Lower lobe of right lung (tissue), 2 donors: ENCODE results near the gene RSKR. TPM values are rescaled to one million over a fixed set of nuclear protein-coding genes. Genes with fewer than 3 reads are reported as not detected.
"Not testable (repeated sequence)": the region's sequence is repeated elsewhere in the genome, so short reads cannot be mapped to it uniquely, and the experiment has no call there.

Experiments used
- ATAC-seq, 2 donors: fragments of 200-7000 bp; cut with Tn5 transposase; one replicate each; pipeline ENCODE4 v1.9.1; 2020 to 2022; ENCODE audit warnings: mild to moderate bottlenecking in 2 of 2, moderate library complexity in 2 of 2
- DNase-seq: peaks from one replicate; pipeline ENCODE4 v3.0.0-alpha.2; 2020
- H3K27ac ChIP-seq: fragments of 200-600 bp; one replicate; pipeline ENCODE4 v1.8.0; 2022
- H3K27me3 ChIP-seq: fragments of 200-600 bp; one replicate; pipeline ENCODE4 v1.8.0; 2022; ENCODE audit warnings: low read depth
- H3K36me3 ChIP-seq: fragments of 200-600 bp; one replicate; pipeline ENCODE4 v1.8.0; 2022; ENCODE audit warnings: mild to moderate bottlenecking
- H3K4me1 ChIP-seq: fragments of 200-600 bp; one replicate; pipeline ENCODE4 v1.8.0; 2022
- H3K4me3 ChIP-seq: fragments of 200-600 bp; one replicate; pipeline ENCODE4 v1.8.0; 2022; ENCODE audit warnings: mild to moderate bottlenecking
- H3K9me3 ChIP-seq: fragments of 200-600 bp; one replicate; pipeline ENCODE4 v1.8.0; 2022
- CTCF ChIP-seq: fragments of 200-600 bp; IDR thresholded peaks from one replicate; pipeline ENCODE4 v1.8.0; 2022; ENCODE audit warnings: antibody characterized with exemption, mild to moderate bottlenecking
- intact Hi-C: fragments of 100-400 bp; cut with DNase I; formaldehyde crosslinking; loops from one replicate; pipeline ENCODE4 v1.11.0; 2022
- long read RNA-seq: library from polyadenylated mRNA; unstranded; transcript quantifications from one replicate; pipeline ENCODE4 v2.0.0, GENCODE V29; 2021
- total RNA-seq: library from RNA; stranded (reverse); fragmentation: NEBNext Ultra II Directional; extraction: Animal tissue kit (Norgen Biotek cat#: 25700); gene quantifications from one replicate; pipeline ENCODE4 v1.2.1, GENCODE V29; 2021
- donor health status: DM: no; HTN: yes; CAD: no; lungs with severe emphysema.

RSKR gene
- total RNA-seq: 14.1 TPM
- long read RNA-seq, partial matches to known transcripts: 0 of 4 reads
- long read RNA-seq, other reads (novel, unspliced or antisense): 2 of 4 reads

GRCh38 chr17:28613931-28614381 lies at the start of gene RSKR:
TSS of gene RSKR (minus strand) at chr17:28614185. CDS start at chr17:28614161, 24 bp downstream.
- Histone ChIP-seq H3K4me3 (no peak within 1 kb of the TSS), H3K36me3 (peaks cover 73% of the 10 kb centered on the region), H3K27ac (no peak within 1 kb of the TSS), H3K27me3 (no peaks in the 10 kb centered on the region), H3K9me3 (no peaks in the 10 kb centered on the region), H3K4me1 (no peaks in the 10 kb centered on the region)
- no peak for TF ChIP-seq CTCF
- DNase-seq: no peak
- intact Hi-C loops: loop anchor here (10.0 kb wide), 1 partner anchor 119 kb away; no protein-coding TSS in a partner anchor
- ATAC-seq: peak in 1 of 2 donors; percentile 12

- Histone ChIP-seq H3K4me3 (no peak overlapping the region), H3K27ac (no peak overlapping the region), H3K27me3 (no peaks in the 10 kb centered on the region), H3K36me3 (peaks cover 31% of the 10 kb centered on the region), H3K4me1 (peaks cover 40% of the 10 kb centered on the region), H3K9me3 (no peaks in the 10 kb centered on the region)
- intact Hi-C loops: no loop called here
- DNase-seq (no peak), ATAC-seq (no peak)
- no peak for TF ChIP-seq CTCF
These were observed 49.7 kb upstream of the RSKR start for GRCh38 chr17:28663723-28664122.

GRCh38 chr17:28662527-28662829 lies 48.5 kb upstream of the RSKR start:
- Histone ChIP-seq H3K9me3 (no peaks in the 10 kb centered on the region), H3K4me3 (peak overlapping the region; percentile 83), H3K4me1 (peaks cover 40% of the 10 kb centered on the region), H3K27me3 (no peaks in the 10 kb centered on the region), H3K27ac (peak overlapping the region; percentile 97), H3K36me3 (peaks cover 25% of the 10 kb centered on the region)
- DNase-seq (no peak), ATAC-seq (peak in 1 of 2 donors; percentile 10)
- intact Hi-C loops: no loop called here
- TF ChIP-seq CTCF: no peak

GRCh38 chr17:28661635-28662526 lies 47.9 kb upstream of the RSKR start, which contains the start of the genes SDF2 and SUPT6H:
TSS of gene SDF2 (minus strand) at chr17:28661906. CDS start at chr17:28661876, 30 bp downstream.
TSS of gene SUPT6H (plus strand) at chr17:28662205. CDS start at chr17:28673402, 11,197 bp downstream.
- no peak for TF ChIP-seq CTCF
- H3K4me1 ChIP-seq: peaks cover 40% of the 10 kb centered on the region
- no peaks in the 10 kb centered on the region for H3K9me3 ChIP-seq
- intact Hi-C loops: no loop called here
- peak within 1 kb of the TSS; percentile 97 for H3K27ac ChIP-seq
- peak within 1 kb of the TSS; percentile 83 for H3K4me3 ChIP-seq
- ATAC-seq (peak; percentile 96 to 98), DNase-seq (peak; percentile 93)
- H3K36me3 ChIP-seq: peaks cover 30% of the 10 kb centered on the region
- no peaks in the 10 kb centered on the region for H3K27me3 ChIP-seq

GRCh38 chr17:28659497-28659881 lies 45.5 kb upstream of the RSKR start:
- ATAC-seq, intact Hi-C loops, H3K9me3 ChIP-seq, H3K4me3 ChIP-seq, H3K27me3 ChIP-seq, H3K27ac ChIP-seq, DNase-seq: not testable (repeated sequence)
- H3K36me3 ChIP-seq: peaks cover 38% of the 10 kb centered on the region
- peaks cover 34% of the 10 kb centered on the region for H3K4me1 ChIP-seq

- H3K9me3 ChIP-seq, H3K27ac ChIP-seq, H3K4me3 ChIP-seq, intact Hi-C loops, H3K27me3 ChIP-seq, DNase-seq, ATAC-seq: not testable (repeated sequence)
- H3K36me3 ChIP-seq: peaks cover 43% of the 10 kb centered on the region
- peaks cover 29% of the 10 kb centered on the region for H3K4me1 ChIP-seq
These were observed 44.9 kb upstream of the RSKR start for GRCh38 chr17:28658766-28659496.

- ATAC-seq, H3K27ac ChIP-seq, intact Hi-C loops, H3K9me3 ChIP-seq, DNase-seq, H3K4me3 ChIP-seq, H3K27me3 ChIP-seq: not testable (repeated sequence)
- Histone ChIP-seq H3K4me1 (peaks cover 24% of the 10 kb centered on the region), H3K36me3 (peaks cover 49% of the 10 kb centered on the region)
These were observed 44.4 kb upstream of the RSKR start for GRCh38 chr17:28658342-28658741.
